CD4-positive, alpha-beta T cell treated with Interleukin-10 for 1 hour (primary cell): ENCODE data around the gene LRRC58.

Source experiments
- DNase-seq: peaks from one replicate; pipeline ENCODE4 v3.0.0-alpha.2; 2020

The LRRC58 gene

DNA sequence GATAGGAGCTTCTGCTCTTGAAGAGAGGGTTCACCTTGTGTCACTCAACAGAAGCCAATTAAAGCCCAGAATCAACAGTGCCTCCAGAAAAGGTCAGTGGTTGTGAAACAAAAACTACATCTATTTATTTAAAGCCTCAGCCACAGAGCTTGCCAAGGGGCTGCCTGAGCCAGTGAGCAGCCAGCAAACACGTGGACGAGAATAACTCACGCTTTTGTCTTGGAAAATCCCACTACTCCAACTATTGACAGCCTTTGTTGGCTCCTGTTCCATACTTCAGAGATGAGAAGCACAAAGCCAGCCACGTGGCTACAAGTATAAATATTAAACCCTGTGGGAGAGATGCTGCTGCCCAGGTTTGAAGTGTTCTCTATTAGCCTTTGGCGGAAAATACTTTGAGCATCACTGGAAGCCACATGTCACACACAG lies 74.4 kb downstream of the LRRC58 start:
- no peak for DNase-seq
